Naive B cell (primary cell): ENCODE results near the gene CGNL1. TPM values are rescaled to one million over a fixed set of nuclear protein-coding genes. Genes with fewer than 3 reads are reported as not detected.

Experiments
- ATAC-seq, 2 donors: fragments of 150-1000 bp; cut with Tn5 transposase; 2 replicates each; pipeline ENCODE4 v1.10.0; 2021; ENCODE audit warnings: low read depth in 2 of 2, mild to moderate bottlenecking in 2 of 2, moderate library complexity in 2 of 2
- DNase-seq: peaks from one replicate; pipeline ENCODE4 v3.0.0; 2022
- H3K27ac Mint-ChIP-seq, 6 donors: one replicate each; pipeline ENCODE4 v1.8.0; 2020 to 2022; ENCODE audit warnings: mild to moderate bottlenecking in 6 of 6, mixed read lengths in 6 of 6, moderate library complexity in 5 of 6, inconsistent platforms in 2 of 6
- H3K27me3 Mint-ChIP-seq, 3 donors: one replicate each; pipeline ENCODE4 v1.8.0; 2021 to 2022; ENCODE audit warnings: mixed read lengths in 3 of 3, mild to moderate bottlenecking in 1 of 3
- H3K36me3 Mint-ChIP-seq, 2 donors: one replicate each; pipeline ENCODE4 v1.8.0; 2020 to 2022; ENCODE audit warnings: mixed read lengths in 2 of 2, inconsistent platforms in 1 of 2, mild to moderate bottlenecking in 1 of 2
- H3K4me1 Mint-ChIP-seq, 3 donors: one replicate each; pipeline ENCODE4 v1.8.0; 2020 to 2022; ENCODE audit warnings: mixed read lengths in 3 of 3, inconsistent platforms in 1 of 3, mild to moderate bottlenecking in 1 of 3, moderate library complexity in 1 of 3
- H3K4me3 Mint-ChIP-seq, 8 donors: one replicate each; pipeline ENCODE4 v1.8.0; 2020 to 2022; ENCODE audit warnings: mild to moderate bottlenecking in 8 of 8, mixed read lengths in 8 of 8, moderate library complexity in 8 of 8, inconsistent platforms in 2 of 8
- H3K9me3 Mint-ChIP-seq, 7 donors: one replicate each; pipeline ENCODE4 v1.8.0; 2020 to 2022; ENCODE audit warnings: mixed read lengths in 7 of 7, mild to moderate bottlenecking in 5 of 7, inconsistent platforms in 2 of 7, moderate library complexity in 1 of 7
- polyA plus RNA-seq, 6 donors: library from polyadenylated mRNA; unstranded; fragments of 300-500 nt; fragmentation: Illumina TruSeq; gene quantifications; one replicate each; pipeline ENCODE4 v1.2.3, GENCODE V29; 2021; ENCODE audit warnings: low read depth in 6 of 6

CGNL1 gene
- polyA plus RNA-seq, 6 donors from 2014 or later, result 0.09 TPM; not detected in 4

GRCh38 chr15:57423599-57424140 is 47.4 kb downstream of the CGNL1 start:
- no peaks in the 10 kb centered on the region for H3K36me3 Mint-ChIP-seq
- H3K4me3 Mint-ChIP-seq, result no peak overlapping the region
- H3K9me3 Mint-ChIP-seq, result no peaks in the 10 kb centered on the region
- peak overlapping the region in 1 of 6 donors; percentile 11 for H3K27ac Mint-ChIP-seq
- no peak for DNase-seq
- H3K27me3 Mint-ChIP-seq, result peaks cover 0 to 15% (median 0%) of the 10 kb centered on the region in 3 donors
- peaks cover 4 to 6% (median 5%) of the 10 kb centered on the region in 3 donors for H3K4me1 Mint-ChIP-seq
- no peak for ATAC-seq

- no peaks in the 10 kb centered on the region for H3K36me3 Mint-ChIP-seq
- no peaks in the 10 kb centered on the region for H3K9me3 Mint-ChIP-seq
- DNase-seq, result no peak
- H3K27ac Mint-ChIP-seq, result peak overlapping the region in 1 of 6 donors; percentile 1
- peaks cover 0 to 15% (median 0%) of the 10 kb centered on the region in 3 donors for H3K27me3 Mint-ChIP-seq
- ATAC-seq, result no peak
- H3K4me3 Mint-ChIP-seq, result no peak overlapping the region
- H3K4me1 Mint-ChIP-seq, result peaks cover 4 to 6% (median 5%) of the 10 kb centered on the region in 3 donors
These were observed 48.5 kb downstream of the CGNL1 start for GRCh38 chr15:57424628-57425405.

DNA sequence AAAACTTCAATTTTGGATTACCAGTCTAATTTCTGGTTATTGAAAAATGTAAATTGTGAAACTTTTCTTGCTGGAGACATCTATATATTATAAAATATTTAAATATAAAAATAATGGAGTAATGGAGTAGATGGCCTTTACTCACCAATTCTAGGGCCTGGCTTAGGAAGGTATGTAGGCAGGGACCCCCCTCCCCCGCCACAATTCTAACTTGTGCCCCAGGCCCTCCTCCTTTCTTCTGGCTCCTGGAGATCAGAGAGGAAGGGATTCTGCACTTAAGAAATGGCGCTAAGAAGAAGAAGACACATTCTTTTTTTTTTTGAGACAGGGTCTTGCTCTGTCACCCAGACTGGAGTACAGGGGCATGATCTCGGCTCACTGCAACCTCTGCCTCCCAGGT is 49.5 kb downstream of the CGNL1 start:
- Mint-ChIP-seq H3K9me3 (no peaks in the 10 kb centered on the region), H3K36me3 (no peaks in the 10 kb centered on the region), H3K4me3 (no peak overlapping the region), H3K27ac (no peak overlapping the region), H3K4me1 (peaks cover 4 to 6% (median 5%) of the 10 kb centered on the region in 3 donors), H3K27me3 (peaks cover 0 to 15% (median 0%) of the 10 kb centered on the region in 3 donors)
- DNase-seq (no peak), ATAC-seq (no peak)

GRCh38 chr15:57427367-57427821 is 51.1 kb downstream of the CGNL1 start:
- Mint-ChIP-seq H3K27ac (no peak overlapping the region), H3K9me3 (no peaks in the 10 kb centered on the region), H3K4me3 (no peak overlapping the region), H3K4me1 (peaks cover 0 to 5% (median under 1%) of the 10 kb centered on the region in 3 donors), H3K27me3 (peaks cover 0 to 15% (median 0%) of the 10 kb centered on the region in 3 donors), H3K36me3 (no peaks in the 10 kb centered on the region)
- DNase-seq (no peak), ATAC-seq (no peak)

GRCh38 chr15:57432141-57432741 is 55.9 kb downstream of the CGNL1 start:
- H3K36me3 Mint-ChIP-seq, result no peaks in the 10 kb centered on the region
- no peak for DNase-seq
- H3K4me3 Mint-ChIP-seq, result no peak overlapping the region
- H3K4me1 Mint-ChIP-seq, result peaks cover 0 to 5% (median 0%) of the 10 kb centered on the region in 3 donors
- H3K9me3 Mint-ChIP-seq, result no peaks in the 10 kb centered on the region
- H3K27ac Mint-ChIP-seq, result no peak overlapping the region
- H3K27me3 Mint-ChIP-seq, result peaks cover 0 to 7% (median 0%) of the 10 kb centered on the region in 3 donors
- ATAC-seq, result no peak

DNA sequence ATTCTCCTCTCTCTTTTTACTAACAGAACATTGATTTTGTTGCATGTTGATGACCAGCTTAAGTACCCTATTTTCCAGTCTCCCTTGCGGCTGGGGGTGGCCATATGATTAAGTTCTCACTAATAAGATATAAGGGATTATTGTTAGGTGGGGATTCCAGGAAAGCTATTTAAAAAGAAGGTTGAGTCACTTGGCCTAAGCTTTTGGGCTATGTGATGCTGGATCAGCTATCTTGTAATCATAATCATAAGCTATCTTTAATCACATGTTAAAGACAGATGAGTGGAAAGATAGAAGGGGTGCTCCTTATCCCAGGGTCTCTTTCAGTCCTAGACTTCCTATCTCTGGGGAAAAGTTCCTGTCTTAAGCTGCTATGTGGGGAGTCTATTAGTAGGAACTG is 59.9 kb downstream of the CGNL1 start:
- no peak for ATAC-seq
- peak overlapping the region in 1 of 6 donors; percentile 28 for H3K27ac Mint-ChIP-seq

GRCh38 chr15:57436961-57437360 is 60.7 kb downstream of the CGNL1 start:
- Mint-ChIP-seq H3K4me3 (no peak overlapping the region), H3K27ac (no peak overlapping the region), H3K4me1 (peaks cover 0 to 7% (median 7%) of the 10 kb centered on the region in 3 donors), H3K36me3 (no peaks in the 10 kb centered on the region), H3K9me3 (no peaks in the 10 kb centered on the region), H3K27me3 (peaks cover 0 to 7% (median 0%) of the 10 kb centered on the region in 3 donors)
- ATAC-seq, result no peak
- DNase-seq, result no peak

More for the DNA sequence above, 59.9 kb downstream of the CGNL1 start:
- no peaks in the 10 kb centered on the region for H3K36me3 Mint-ChIP-seq
- DNase-seq, result no peak
- no peaks in the 10 kb centered on the region for H3K9me3 Mint-ChIP-seq
- H3K27me3 Mint-ChIP-seq, result peaks cover 0 to 7% (median 0%) of the 10 kb centered on the region in 3 donors
- H3K4me3 Mint-ChIP-seq, result no peak overlapping the region
- H3K4me1 Mint-ChIP-seq, result peaks cover 0 to 7% (median 6%) of the 10 kb centered on the region in 3 donors

DNA sequence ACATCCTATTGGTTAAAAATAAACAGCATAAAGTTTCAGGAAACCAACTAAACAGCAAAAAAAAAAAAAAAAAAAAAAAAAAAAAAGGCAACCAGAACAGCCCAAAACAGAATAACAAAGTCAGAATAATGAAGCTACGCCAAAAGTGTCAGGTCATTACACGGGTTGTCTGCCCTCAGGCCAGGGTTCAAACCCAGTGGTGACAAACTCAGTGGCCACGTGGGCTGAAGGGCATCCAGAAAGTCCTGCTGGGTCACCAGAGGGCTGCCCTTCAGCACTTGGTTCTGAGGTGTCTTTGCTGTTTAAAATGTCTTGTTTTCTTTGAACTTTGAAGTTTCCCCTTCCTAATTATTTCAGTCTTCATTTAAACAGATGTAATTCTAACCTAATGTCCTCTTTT is 61.3 kb downstream of the CGNL1 start:
- DNase-seq, result no peak
- Mint-ChIP-seq H3K4me1 (peaks cover 0 to 7% (median 7%) of the 10 kb centered on the region in 3 donors), H3K36me3 (no peaks in the 10 kb centered on the region), H3K9me3 (no peaks in the 10 kb centered on the region), H3K4me3 (no peak overlapping the region), H3K27ac (no peak overlapping the region), H3K27me3 (peaks cover 0 to 7% (median 0%) of the 10 kb centered on the region in 3 donors)
- ATAC-seq, result no peak

DNA sequence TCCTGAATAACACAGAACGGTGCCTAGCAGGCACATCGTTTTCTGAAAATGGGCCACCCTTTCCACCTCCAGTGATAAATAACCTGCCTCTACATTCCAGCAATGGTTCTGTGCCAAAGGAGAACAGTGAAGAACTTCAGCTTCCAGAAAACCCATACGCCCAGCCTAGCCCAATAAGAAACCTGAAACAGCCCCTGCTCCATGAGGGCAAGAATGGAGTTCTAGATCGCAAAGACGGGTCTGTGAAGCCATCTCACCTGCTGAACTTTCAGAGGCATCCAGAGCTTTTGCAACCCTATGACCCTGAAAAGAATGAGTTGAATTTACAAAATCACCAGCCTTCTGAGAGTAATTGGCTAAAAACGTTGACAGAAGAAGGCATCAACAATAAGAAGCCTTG is 61.9 kb downstream of the CGNL1 start:
- Mint-ChIP-seq H3K9me3 (no peaks in the 10 kb centered on the region), H3K4me1 (peaks cover 0 to 7% (median 7%) of the 10 kb centered on the region in 3 donors), H3K27ac (peak overlapping the region in 1 of 6 donors; percentile 35), H3K36me3 (no peaks in the 10 kb centered on the region), H3K27me3 (peaks cover 0 to 7% (median 0%) of the 10 kb centered on the region in 3 donors), H3K4me3 (no peak overlapping the region)
- ATAC-seq (no peak), DNase-seq (no peak)

GRCh38 chr15:57439128-57440027 is 63.1 kb downstream of the CGNL1 start:
- Mint-ChIP-seq H3K27ac (no peak overlapping the region), H3K4me1 (peaks cover 0 to 7% (median 7%) of the 10 kb centered on the region in 3 donors), H3K27me3 (no peaks in the 10 kb centered on the region), H3K4me3 (no peak overlapping the region), H3K9me3 (no peaks in the 10 kb centered on the region), H3K36me3 (no peaks in the 10 kb centered on the region)
- DNase-seq (no peak), ATAC-seq (no peak)

DNA sequence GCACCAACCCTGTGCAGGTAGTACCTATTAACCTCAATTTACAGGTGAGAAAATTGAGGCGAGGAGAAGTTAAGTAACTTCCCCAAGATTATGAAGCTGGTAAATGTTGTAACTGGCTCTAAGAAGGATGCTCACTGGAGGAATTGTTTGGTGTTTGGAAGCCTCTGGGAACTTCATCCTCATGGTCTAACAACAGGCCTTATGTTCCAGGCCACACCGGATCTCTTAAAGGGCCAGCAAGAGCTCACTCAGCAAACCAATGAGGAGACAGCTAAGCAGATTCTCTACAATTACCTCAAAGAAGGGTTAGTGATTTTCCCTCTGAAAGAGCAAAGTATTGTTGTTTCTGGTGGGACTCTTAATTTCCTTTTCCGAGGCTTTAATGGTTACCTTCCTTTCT is 63.9 kb downstream of the CGNL1 start:
- Mint-ChIP-seq H3K4me1 (peaks cover 0 to 7% (median 7%) of the 10 kb centered on the region in 3 donors), H3K27me3 (no peaks in the 10 kb centered on the region), H3K9me3 (no peaks in the 10 kb centered on the region), H3K4me3 (no peak overlapping the region), H3K27ac (peak overlapping the region in 1 of 6 donors; percentile 35), H3K36me3 (no peaks in the 10 kb centered on the region)
- no peak for DNase-seq
- no peak for ATAC-seq

DNA sequence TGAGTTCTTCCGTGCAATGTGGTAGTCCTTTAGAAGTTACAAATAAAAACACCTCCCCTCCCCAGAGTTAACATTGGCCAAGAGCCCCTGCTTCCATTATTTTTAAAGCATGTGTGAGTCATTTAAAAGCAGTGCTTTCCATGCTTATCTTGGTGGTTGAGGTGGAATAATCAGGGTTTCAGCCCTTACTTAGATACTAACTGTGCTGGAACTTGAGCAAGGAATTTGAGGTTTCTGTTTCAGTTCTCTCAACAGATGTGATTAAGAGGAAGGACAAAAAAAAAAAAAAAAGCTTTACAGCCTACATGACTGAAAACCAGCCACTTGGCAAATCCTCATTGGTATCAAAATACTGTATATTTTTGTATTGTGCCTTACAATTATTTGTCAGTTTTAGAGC is 64.5 kb downstream of the CGNL1 start:
- peaks cover 0 to 7% (median 7%) of the 10 kb centered on the region in 3 donors for H3K4me1 Mint-ChIP-seq
- no peaks in the 10 kb centered on the region for H3K9me3 Mint-ChIP-seq
- no peak for DNase-seq
- no peaks in the 10 kb centered on the region for H3K27me3 Mint-ChIP-seq
- H3K4me3 Mint-ChIP-seq, result no peak overlapping the region
- ATAC-seq, result peak; percentile 65 to 83
- H3K36me3 Mint-ChIP-seq, result no peaks in the 10 kb centered on the region
- H3K27ac Mint-ChIP-seq, result no peak overlapping the region

- H3K4me3 Mint-ChIP-seq, result no peak overlapping the region
- no peak for DNase-seq
- ATAC-seq, result no peak
- H3K36me3 Mint-ChIP-seq, result no peaks in the 10 kb centered on the region
- no peaks in the 10 kb centered on the region for H3K27me3 Mint-ChIP-seq
- H3K4me1 Mint-ChIP-seq, result peaks cover 0 to 7% (median 7%) of the 10 kb centered on the region in 3 donors
- H3K27ac Mint-ChIP-seq, result no peak overlapping the region
- no peaks in the 10 kb centered on the region for H3K9me3 Mint-ChIP-seq
These were observed 66.0 kb downstream of the CGNL1 start for GRCh38 chr15:57442335-57442734.
